Mesendoderm (in vitro differentiated cells): ENCODE data around the gene CDKL5.

Experiments used
- DNase-seq: peaks from one replicate; pipeline ENCODE4 v3.0.0; 2013
- H2AK5ac ChIP-seq: 2 replicates; pipeline ENCODE4 v1.6.1; 2013; ENCODE audit warnings: low read length, inconsistent platforms
- H2BK120ac ChIP-seq: 2 replicates; pipeline ENCODE4 v1.6.1; 2013; ENCODE audit warnings: low read depth, mild to moderate bottlenecking, low read length, moderate library complexity, mixed read lengths
- H2BK15ac ChIP-seq: replicated peaks from 2 replicates; pipeline ENCODE4 v1.6.1; 2013; ENCODE audit warnings: low read depth, mild to moderate bottlenecking, moderate library complexity
- H2BK5ac ChIP-seq: 2 replicates; pipeline ENCODE4 v1.6.1; 2013; ENCODE audit warnings: low read length, inconsistent platforms
- H3K18ac ChIP-seq: 2 replicates; pipeline ENCODE4 v1.6.1; 2013; ENCODE audit warnings: mild to moderate bottlenecking, low read length, mixed read lengths
- H3K23ac ChIP-seq: one replicate; pipeline ENCODE4 v1.6.1; 2013; ENCODE audit warnings: low read length
- H3K27ac ChIP-seq: 2 replicates; pipeline ENCODE4 v1.5.1; 2013; ENCODE audit warnings: low read depth, mild to moderate bottlenecking, inconsistent platforms, low read length, moderate library complexity
- H3K27me3 ChIP-seq: 2 replicates; pipeline ENCODE4 v1.6.1; 2013; ENCODE audit warnings: low read length, control low read depth, mild to moderate bottlenecking, inconsistent platforms; ENCODE audit not compliant: insufficient read depth, poor library complexity
- H3K36me3 ChIP-seq: 2 replicates; pipeline ENCODE4 v1.6.1; 2013; ENCODE audit warnings: low read length, inconsistent platforms; ENCODE audit not compliant: control insufficient read depth, insufficient read depth
- H3K4ac ChIP-seq: one replicate; pipeline ENCODE4 v1.6.1; 2013; ENCODE audit warnings: low read depth, mild to moderate bottlenecking, low read length, moderate library complexity
- H3K4me1 ChIP-seq: 2 replicates; pipeline ENCODE4 v1.6.1; 2013; ENCODE audit warnings: low read depth, low read length, inconsistent platforms; ENCODE audit not compliant: control insufficient read depth
- H3K4me2 ChIP-seq: 2 replicates; pipeline ENCODE4 v1.6.1; 2013; ENCODE audit warnings: low read length
- H3K4me3 ChIP-seq: 2 replicates; pipeline ENCODE4 v1.5.1; 2013; ENCODE audit warnings: mild to moderate bottlenecking, low read length
- H3K56ac ChIP-seq: one replicate; pipeline ENCODE4 v1.6.1; 2013; ENCODE audit warnings: low read length
- H3K79me1 ChIP-seq: 2 replicates; pipeline ENCODE4 v1.6.1; 2013; ENCODE audit warnings: low read length, inconsistent platforms
- H3K79me2 ChIP-seq: 2 replicates; pipeline ENCODE4 v1.6.1; 2013; ENCODE audit warnings: mild to moderate bottlenecking, low read length; ENCODE audit not compliant: control insufficient read depth, insufficient read depth
- H3K9ac ChIP-seq: 2 replicates; pipeline ENCODE4 v1.6.1; 2013; ENCODE audit warnings: low read length, inconsistent platforms
- H4K5ac ChIP-seq: one replicate; pipeline ENCODE4 v1.6.1; 2013; ENCODE audit warnings: low read length
- H4K8ac ChIP-seq: one replicate; pipeline ENCODE4 v1.6.1; 2013; ENCODE audit warnings: low read depth, mild to moderate bottlenecking, control low read depth, low read length, moderate library complexity
- WGBS: extraction: QIAGEN DNeasy Blood & Tissue Kit; methylation state at CpG from one replicate; pipeline ENCODE4 v1.1.7; 2013; ENCODE audit warnings: low lambda C conversion rate, missing lambda C conversion rate; ENCODE audit not compliant: insufficient coverage; ENCODE audit errors: extremely low coverage; 5-methylcytosine and 5-hydroxymethylcytosine counted together

CDKL5 gene

GRCh38 chrX:18682979-18683387 is 257.6 kb downstream of the CDKL5 start:
- Histone ChIP-seq H3K4me1 (no peaks in the 10 kb centered on the region), H4K5ac (no peak overlapping the region), H3K4me3 (no peak overlapping the region), H3K36me3 (no peaks in the 10 kb centered on the region), H2AK5ac (no peak overlapping the region), H3K9ac (no peak overlapping the region), H3K56ac (no peak overlapping the region), H3K23ac (no peak overlapping the region), H3K18ac (no peak overlapping the region), H3K27me3 (no peaks in the 10 kb centered on the region), H3K27ac (no peak overlapping the region), H3K79me2 (no peaks in the 10 kb centered on the region), H3K4me2 (no peak overlapping the region), H4K8ac (no peak overlapping the region), H2BK120ac (no peak overlapping the region), H3K4ac (no peak overlapping the region), H2BK15ac (no peak overlapping the region), H3K79me1 (no peaks in the 10 kb centered on the region), H2BK5ac (no peak overlapping the region)
- WGBS: no CpG with 5 or more reads among the region's 9 CpGs
- no peak for DNase-seq

- no peaks in the 10 kb centered on the region for H3K27me3 ChIP-seq
- H3K4me1 ChIP-seq: no peaks in the 10 kb centered on the region
- no peak overlapping the region for H3K27ac ChIP-seq
- no peak overlapping the region for H3K4me2 ChIP-seq
- H2BK15ac ChIP-seq: no peak overlapping the region
- H3K79me2 ChIP-seq: no peaks in the 10 kb centered on the region
- no peak overlapping the region for H3K4ac ChIP-seq
- no peak overlapping the region for H3K4me3 ChIP-seq
- no peak overlapping the region for H2BK120ac ChIP-seq
- no peaks in the 10 kb centered on the region for H3K36me3 ChIP-seq
- H4K8ac ChIP-seq: no peak overlapping the region
- H3K79me1 ChIP-seq: no peaks in the 10 kb centered on the region
- no peak overlapping the region for H3K23ac ChIP-seq
- H2BK5ac ChIP-seq: no peak overlapping the region
- no peak overlapping the region for H2AK5ac ChIP-seq
- H4K5ac ChIP-seq: no peak overlapping the region
- H3K56ac ChIP-seq: no peak overlapping the region
- H3K9ac ChIP-seq: no peak overlapping the region
- no CpG with 5 or more reads among the region's 7 CpGs for WGBS
- DNase-seq: no peak
- no peak overlapping the region for H3K18ac ChIP-seq
Measured at GRCh38 chrX:18687856-18688495, 262.6 kb downstream of the CDKL5 start.

- Histone ChIP-seq H3K56ac (no peak overlapping the region), H4K8ac (no peak overlapping the region), H3K27me3 (no peaks in the 10 kb centered on the region), H3K4me1 (no peaks in the 10 kb centered on the region), H3K4ac (no peak overlapping the region), H4K5ac (no peak overlapping the region), H2BK120ac (no peak overlapping the region), H3K36me3 (no peaks in the 10 kb centered on the region), H3K79me1 (no peaks in the 10 kb centered on the region), H3K23ac (no peak overlapping the region), H3K27ac (no peak overlapping the region), H2AK5ac (no peak overlapping the region), H3K4me3 (no peak overlapping the region), H2BK15ac (no peak overlapping the region), H2BK5ac (no peak overlapping the region), H3K9ac (no peak overlapping the region), H3K79me2 (no peaks in the 10 kb centered on the region), H3K18ac (no peak overlapping the region), H3K4me2 (no peak overlapping the region)
- no peak for DNase-seq
- no CpG with 5 or more reads among the region's 1 CpG for WGBS
Measured at GRCh38 chrX:18691431-18691830, 266.0 kb downstream of the CDKL5 start.

- Histone ChIP-seq H3K79me1 (no peaks in the 10 kb centered on the region), H3K79me2 (no peaks in the 10 kb centered on the region), H2BK5ac (no peak overlapping the region), H4K5ac (no peak overlapping the region), H3K4me1 (no peaks in the 10 kb centered on the region), H3K18ac (no peak overlapping the region), H3K9ac (no peak overlapping the region), H3K27me3 (no peaks in the 10 kb centered on the region), H3K4me3 (no peak overlapping the region), H3K4me2 (no peak overlapping the region), H3K56ac (no peak overlapping the region), H2BK15ac (no peak overlapping the region), H3K27ac (no peak overlapping the region), H3K4ac (no peak overlapping the region), H3K36me3 (no peaks in the 10 kb centered on the region), H4K8ac (no peak overlapping the region), H2AK5ac (no peak overlapping the region), H2BK120ac (no peak overlapping the region), H3K23ac (no peak overlapping the region)
- DNase-seq: no peak
- no CpG with 5 or more reads among the region's 4 CpGs for WGBS
Measured at GRCh38 chrX:18692541-18692940, 267.1 kb downstream of the CDKL5 start.

GRCh38 chrX:18696653-18697052 is 271.2 kb downstream of the CDKL5 start:
- WGBS: no CpG with 5 or more reads among the region's 3 CpGs
- Histone ChIP-seq H2BK5ac (no peak overlapping the region), H3K18ac (no peak overlapping the region), H3K4me3 (no peak overlapping the region), H3K56ac (no peak overlapping the region), H3K27ac (no peak overlapping the region), H3K79me1 (no peaks in the 10 kb centered on the region), H2BK120ac (no peak overlapping the region), H2AK5ac (no peak overlapping the region), H2BK15ac (no peak overlapping the region), H4K8ac (no peak overlapping the region), H3K9ac (no peak overlapping the region), H3K79me2 (no peaks in the 10 kb centered on the region), H3K27me3 (no peaks in the 10 kb centered on the region), H3K36me3 (no peaks in the 10 kb centered on the region), H3K4ac (no peak overlapping the region), H3K4me1 (no peaks in the 10 kb centered on the region), H3K4me2 (no peak overlapping the region), H3K23ac (no peak overlapping the region), H4K5ac (no peak overlapping the region)
- no peak for DNase-seq
